ENCODE measurements around the gene SOS2.

Gene SOS2

GRCh38 chr14:50116966-50117365, 114.4 kb downstream of the SOS2 start:
- peak in 1 of 58 donors; percentile 41 for DNase-seq

DNA sequence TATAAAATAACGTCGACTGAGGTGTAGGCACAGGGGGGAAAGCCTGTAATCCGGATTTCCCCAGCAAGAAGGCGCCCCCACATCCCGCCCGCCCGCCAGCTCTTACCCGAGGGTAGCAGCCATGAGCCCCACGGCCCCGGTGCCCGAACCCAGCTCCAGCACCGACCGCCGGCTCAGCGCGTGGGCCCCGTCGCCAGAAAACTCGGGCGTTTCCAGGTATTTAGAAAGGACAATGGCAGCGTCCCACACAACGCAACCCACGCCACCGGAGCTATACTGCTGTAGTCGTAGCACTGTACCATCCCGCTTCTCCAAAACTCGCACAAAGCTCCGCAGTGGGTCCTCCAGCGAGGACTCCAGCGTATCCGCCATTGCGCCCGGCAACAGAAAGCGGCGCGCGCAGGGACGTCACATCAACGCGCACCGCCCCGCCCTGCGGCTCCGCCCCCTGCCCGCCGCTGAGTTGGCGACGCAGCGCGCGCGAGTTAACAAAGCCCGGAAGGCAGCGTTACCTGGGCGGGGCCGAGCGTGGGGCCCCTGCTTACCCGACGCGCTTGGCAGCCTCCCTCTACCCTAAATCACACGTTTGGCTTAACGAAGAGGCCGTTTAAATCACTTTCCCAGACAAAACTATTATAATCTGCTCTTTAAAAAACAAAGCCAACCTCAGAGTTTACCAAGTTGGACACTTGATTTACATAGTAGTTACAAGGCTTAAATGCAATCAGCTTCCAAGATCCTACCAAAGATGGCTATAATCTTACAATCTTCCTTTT, 115.0 kb downstream of the SOS2 start, which contains the start of gene VCPKMT:
Gene VCPKMT, minus strand, starts transcription at position 392 of the 776 bp plus-strand sequence. Its CDS starts 20 bp downstream, at position 372.
- DNase-seq = peak; percentile 30 to 94 (median 84)

DNA sequence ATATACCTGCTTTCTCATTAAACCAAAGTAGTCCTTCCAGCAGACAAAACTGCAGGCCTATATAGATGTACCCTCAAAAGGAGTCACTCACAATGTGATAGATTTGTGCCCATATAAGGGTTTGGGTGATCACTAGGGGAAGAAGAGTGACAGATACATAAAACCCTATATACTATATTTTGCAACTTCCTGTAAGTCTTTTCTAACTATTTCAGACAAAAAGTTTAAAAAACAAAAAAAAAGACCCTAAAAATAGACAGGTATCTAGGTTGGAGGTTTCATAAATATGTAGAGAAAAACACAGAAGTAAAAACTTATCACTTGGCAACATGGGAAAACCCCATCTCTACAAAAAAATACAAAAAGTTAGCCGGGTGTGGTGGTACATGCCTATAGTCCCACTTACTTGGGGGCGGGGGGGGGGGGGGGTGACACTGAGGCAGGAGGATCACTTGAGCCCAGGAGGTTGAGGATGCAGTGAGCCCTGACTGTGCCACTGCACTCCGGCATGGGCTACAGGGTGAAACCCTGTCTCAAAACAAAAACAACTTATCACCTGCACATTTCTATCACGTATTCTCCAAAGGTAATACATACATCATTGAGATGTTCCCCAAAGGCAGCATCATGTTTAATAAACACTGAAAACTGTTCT, 117.9 kb downstream of the SOS2 start:
- DNase-seq = no peak

- DNase-seq = no peak
Observed at GRCh38 chr14:50110323-50111037, 120.9 kb downstream of the SOS2 start.

DNA sequence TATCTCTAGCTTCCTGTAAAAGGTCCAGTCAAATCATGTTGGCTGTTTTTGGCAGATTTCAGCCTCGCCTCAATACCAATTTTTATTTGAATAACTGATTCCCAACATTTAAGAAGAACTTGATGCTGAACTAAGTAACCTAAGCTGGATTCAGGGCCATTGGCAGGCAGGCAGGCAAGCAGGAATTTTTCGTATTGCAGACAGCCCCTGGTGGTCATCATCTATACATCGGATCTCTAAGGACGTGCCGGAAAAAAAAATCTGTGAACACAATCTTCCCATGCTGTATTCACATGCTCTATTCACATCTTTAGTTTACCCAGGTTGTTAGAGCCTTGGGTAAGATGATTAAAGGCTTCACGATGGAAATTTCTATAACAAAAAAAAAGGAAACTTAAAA, 122.0 kb downstream of the SOS2 start:
- DNase-seq = no peak

DNA sequence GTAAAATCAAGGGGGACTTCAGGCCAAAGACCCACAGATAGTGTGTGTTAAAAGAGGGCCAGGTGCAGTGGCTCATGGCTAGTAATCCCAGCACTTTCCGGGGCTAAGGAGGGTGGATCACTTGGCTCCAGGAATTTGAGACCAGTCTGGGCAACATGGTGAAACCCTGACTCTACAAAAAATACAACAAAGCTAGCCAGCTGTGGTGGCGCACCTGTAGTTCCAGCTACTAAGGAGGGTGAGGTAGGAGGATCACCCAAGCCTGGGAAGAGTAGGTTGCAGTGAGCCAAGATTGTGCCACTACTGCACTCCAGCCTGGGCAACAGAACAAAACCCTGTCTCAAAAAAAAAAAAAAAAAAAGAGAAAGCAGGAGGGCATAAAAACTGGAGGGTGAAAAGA, 123.5 kb downstream of the SOS2 start:
- no peak for DNase-seq

DNA sequence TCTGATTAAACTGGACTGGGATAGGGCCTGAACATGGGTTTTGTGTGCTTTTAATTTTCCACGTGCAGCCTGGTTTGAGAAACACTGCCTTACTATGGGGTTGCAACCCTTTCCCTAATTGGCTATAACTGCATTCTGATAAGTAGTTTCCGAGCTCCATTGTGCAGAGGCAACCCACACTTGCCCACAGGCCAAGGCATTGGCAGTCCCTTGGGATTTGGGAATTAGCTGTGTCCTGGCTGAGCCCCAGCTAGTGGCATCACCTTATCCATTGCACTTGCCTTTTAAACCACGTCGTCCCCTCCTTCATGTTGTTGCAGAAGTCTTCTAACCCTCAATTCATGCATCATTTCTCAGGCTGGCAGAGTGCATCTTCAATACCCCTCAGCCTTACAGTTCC, 125.2 kb downstream of the SOS2 start:
- DNase-seq = no peak

- no peak for DNase-seq
Observed at GRCh38 chr14:50103558-50103957, 127.8 kb downstream of the SOS2 start.

GRCh38 chr14:50101417-50101816, 130.0 kb downstream of the SOS2 start:
- DNase-seq = no peak

- no peak for DNase-seq
Observed at GRCh38 chr14:50100805-50101204, 130.6 kb downstream of the SOS2 start.

DNA sequence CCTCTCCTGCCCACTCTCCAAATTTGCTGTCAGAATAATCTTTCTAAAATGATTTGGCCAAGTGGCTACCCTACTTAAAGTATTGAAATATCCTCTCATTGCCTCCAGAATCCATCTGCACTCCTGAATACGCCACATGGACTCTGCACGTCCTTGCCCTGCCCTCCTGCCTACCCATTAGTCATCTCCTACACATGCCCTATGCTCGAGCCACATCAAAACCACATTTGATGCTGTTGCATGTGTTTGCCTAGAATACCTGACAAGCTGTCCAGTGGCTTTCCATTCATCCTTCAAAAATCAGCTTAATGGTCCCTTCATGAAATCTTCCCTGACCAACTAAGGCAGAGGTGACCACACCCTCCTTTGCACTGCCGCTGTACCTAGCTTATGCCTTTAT, 132.0 kb downstream of the SOS2 start:
- no peak for DNase-seq

- no peak for DNase-seq
Observed at GRCh38 chr14:50095895-50096294, 135.5 kb downstream of the SOS2 start.

- no peak for DNase-seq
Observed at GRCh38 chr14:50094056-50094755, 137.2 kb downstream of the SOS2 start.

DNA sequence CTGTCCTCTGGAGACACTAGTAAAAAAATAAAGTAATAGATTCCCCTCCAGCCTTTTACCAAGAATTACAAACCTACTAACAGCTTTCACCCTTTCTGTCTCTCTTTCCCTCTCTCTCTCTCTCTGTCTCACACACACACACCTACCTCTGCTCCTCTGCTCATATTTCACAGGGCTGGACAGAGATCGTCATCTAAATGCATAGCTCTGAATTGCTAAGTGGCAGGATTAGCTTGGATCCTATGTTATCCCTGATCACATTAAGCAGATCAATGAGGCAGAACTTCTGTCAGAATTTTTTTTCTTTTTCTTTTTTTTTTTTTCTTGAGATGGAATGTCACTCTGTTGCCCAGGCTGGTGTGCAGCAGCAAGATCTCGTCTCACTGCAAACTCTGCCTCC, 137.9 kb downstream of the SOS2 start:
- DNase-seq = no peak

DNA sequence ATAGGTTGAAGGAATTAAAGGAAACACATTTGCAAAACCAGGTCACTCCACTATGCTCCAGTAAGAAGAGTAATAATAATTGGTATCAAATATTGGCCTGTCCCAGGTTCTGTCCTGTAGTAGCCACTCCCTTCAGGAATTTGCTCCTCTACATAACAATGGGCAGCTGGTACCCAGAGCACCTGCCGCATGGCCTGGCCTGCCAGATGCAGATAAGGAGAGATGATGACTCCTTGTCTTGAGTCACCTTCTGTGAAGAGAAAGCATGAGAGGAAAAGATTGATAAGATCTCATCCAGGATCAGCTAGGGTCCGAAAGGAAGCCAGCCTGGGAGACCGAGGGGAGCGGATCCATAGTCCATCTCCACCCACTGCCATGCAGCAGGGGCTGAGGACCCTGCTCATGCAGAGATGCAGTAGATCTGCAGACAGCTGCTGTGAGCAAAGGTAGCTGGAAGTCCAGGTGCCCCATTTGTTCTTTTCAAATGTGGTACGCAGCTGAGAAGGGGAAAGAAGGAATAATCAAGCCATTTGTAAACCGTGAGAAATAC, 139.3 kb downstream of the SOS2 start:
- no peak for DNase-seq

- DNase-seq = no peak
Observed at GRCh38 chr14:50091240-50091913, 140.0 kb downstream of the SOS2 start.

DNA sequence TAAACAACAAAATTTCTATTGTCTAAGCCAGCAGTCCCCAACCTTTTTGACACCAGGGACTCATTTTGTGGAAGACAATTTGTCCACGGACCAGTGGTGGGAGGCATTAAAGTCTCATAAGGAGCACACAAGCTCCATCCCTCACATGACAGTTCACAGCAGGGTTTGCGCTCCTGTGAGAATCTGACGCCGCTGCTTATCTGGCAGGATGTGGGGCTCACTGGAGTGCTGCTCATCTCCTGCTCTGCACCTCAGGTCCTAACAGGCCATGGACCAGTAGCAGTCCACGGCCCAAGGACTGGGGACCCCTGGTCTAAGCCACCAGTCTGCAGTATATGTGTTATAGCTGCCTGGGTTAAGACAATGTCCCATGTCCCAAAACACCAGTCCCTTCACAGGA, 142.2 kb downstream of the SOS2 start:
- DNase-seq = no peak

- no peak for DNase-seq
Observed at GRCh38 chr14:50088731-50089130, 142.6 kb downstream of the SOS2 start.

- DNase-seq = no peak
Observed at GRCh38 chr14:50088117-50088515, 143.3 kb downstream of the SOS2 start.

DNA sequence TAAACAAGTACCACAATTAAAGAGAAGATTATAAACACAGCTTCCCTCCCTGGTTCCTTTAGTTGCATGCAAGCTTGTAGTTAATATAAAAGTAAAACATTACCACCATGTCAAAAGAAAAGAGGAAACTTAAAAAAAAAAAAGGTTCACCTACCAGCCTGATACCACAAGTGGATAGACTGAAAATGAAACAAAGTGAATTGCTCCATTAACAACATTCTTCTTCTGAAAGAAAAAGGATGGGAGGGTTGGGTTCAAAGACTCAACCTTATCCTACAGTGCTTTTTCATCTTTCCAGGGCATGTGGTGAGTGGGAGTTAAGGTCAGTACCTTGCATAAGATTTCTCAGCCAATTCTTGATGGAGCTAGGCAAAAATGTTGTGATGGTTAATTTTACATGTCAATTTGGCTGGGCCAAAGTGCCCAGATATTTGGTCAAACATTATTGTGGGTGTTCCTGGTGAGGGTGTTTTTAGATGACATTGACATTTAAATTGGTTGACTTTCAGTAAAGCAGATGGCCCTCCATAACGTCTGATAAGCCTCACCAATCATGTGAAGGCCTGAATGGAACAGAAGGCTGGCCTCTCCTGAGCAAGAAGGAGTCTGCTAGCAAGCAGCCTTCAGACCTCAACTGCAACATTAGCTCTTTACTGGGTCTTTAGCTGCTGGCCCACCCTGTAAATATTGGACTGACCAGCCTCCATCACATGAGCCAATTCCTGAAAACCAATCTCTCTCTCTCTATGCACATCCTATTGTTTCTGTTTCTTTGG, 143.8 kb downstream of the SOS2 start:
- DNase-seq = no peak

Measured in anterior cingulate cortex (tissue), 58 donors.